K562 (cell line): Measurements from ENCODE around the gene MEAF6. TPM values are rescaled to one million over a fixed set of nuclear protein-coding genes. Genes with fewer than 3 reads are reported as not detected.

Experiments
- BHLHE40 ChIP-seq: IDR thresholded peaks from 2 replicates; pipeline ENCODE4 v1.6.1; 2011; ENCODE audit warnings: low read length, improper control_type of control experiment
- CHCHD3 ChIP-seq: fragments of 250-450 bp; sonication (Bioruptor Pico); IDR thresholded peaks from 2 replicates; pipeline ENCODE4 v2.1.2; 2022; ENCODE audit warnings: mild to moderate bottlenecking
- EP300 ChIP-seq: IDR thresholded peaks from 2 replicates; pipeline ENCODE4 v1.6.1; 2012; ENCODE audit warnings: low read length, improper control_type of control experiment
- JUN ChIP-seq, 2 experiments: sonication (generic) in 1 of 2; formaldehyde crosslinking in 1 of 2; IDR thresholded peaks; 2 replicates each; pipeline versions ENCODE4 v1.6.1 to v1.8.0; 2012 to 2022; ENCODE audit warnings: borderline replicate concordance in 2 of 2, mild to moderate bottlenecking in 2 of 2, improper control_type of control experiment in 1 of 2, low read depth in 1 of 2, low read length in 1 of 2, missing genetic modification reagents in 1 of 2
- KLF16 ChIP-seq: IDR thresholded peaks from 2 replicates; pipeline ENCODE4 v1.6.1; 2016; ENCODE audit warnings: antibody characterized with exemption
- MCM3 ChIP-seq: fragments of 450-650 bp; IDR thresholded peaks from 2 replicates; pipeline ENCODE4 v1.6.1; 2016
- MTA3 ChIP-seq: fragments of 450-650 bp; formaldehyde crosslinking; IDR thresholded peaks from 2 replicates; pipeline ENCODE4 v1.6.1; 2017; ENCODE audit warnings: mild to moderate bottlenecking, borderline replicate concordance
- NBN ChIP-seq: fragments of 450-650 bp; IDR thresholded peaks from 2 replicates; pipeline ENCODE4 v1.6.1; 2016; ENCODE audit warnings: low read depth, mild to moderate bottlenecking
- PHB2 ChIP-seq: fragments of 450-650 bp; IDR thresholded peaks from 2 replicates; pipeline ENCODE4 v1.6.1; 2017; ENCODE audit warnings: low read depth
- POLR2H ChIP-seq: IDR thresholded peaks from 2 replicates; pipeline ENCODE4 v1.6.1; 2016; ENCODE audit warnings: missing genetic modification characterization, low read depth, mild to moderate bottlenecking, control low read depth, missing compliant biosample characterization, moderate library complexity
- POLR3G ChIP-seq: IDR thresholded peaks from 2 replicates; pipeline ENCODE4 v1.6.1; 2011; ENCODE audit not compliant: insufficient read length, insufficient replicate concordance; ENCODE audit errors: extremely low read depth
- RBBP5 ChIP-seq: fragments of 200-600 bp; sonication (generic); IDR thresholded peaks from 2 replicates; pipeline ENCODE4 v1.6.1; 2012; ENCODE audit warnings: borderline replicate concordance, mild to moderate bottlenecking, low read length, control low read depth, inconsistent platforms; ENCODE audit not compliant: insufficient read depth, poor library complexity, severe bottlenecking
- SMAD4 ChIP-seq: fragments of 250-450 bp; sonication (Bioruptor Pico); conservative IDR thresholded peaks from 2 replicates; pipeline ENCODE4 v1.8.0; 2021; ENCODE audit warnings: inconsistent platforms, mild to moderate bottlenecking, moderate library complexity
- TEAD4 ChIP-seq, 2 experiments: sonication (generic) in 1 of 2; formaldehyde crosslinking in 1 of 2; IDR thresholded peaks; 2 replicates each; pipeline versions ENCODE4 v1.6.1 to v1.8.0; 2012 to 2022; ENCODE audit warnings: borderline replicate concordance in 1 of 2, inconsistent platforms in 1 of 2, low read length in 1 of 2, mild to moderate bottlenecking in 1 of 2, missing genetic modification reagents in 1 of 2
- ZFP1 ChIP-seq: fragments of 450-650 bp; formaldehyde crosslinking; IDR thresholded peaks from 2 replicates; pipeline ENCODE4 v1.4.0; 2020; ENCODE audit warnings: mild to moderate bottlenecking, mixed read lengths
- ZFPM2 ChIP-seq: fragments of 250-450 bp; sonication (Bioruptor Pico); IDR thresholded peaks from 2 replicates; pipeline ENCODE4 v1.5.1; 2022; ENCODE audit warnings: mild to moderate bottlenecking
- ZNF764 ChIP-seq: fragments of 250-450 bp; sonication (Bioruptor Pico); IDR thresholded peaks from 2 replicates; pipeline ENCODE4 v1.4.0; 2020; ENCODE audit warnings: low read depth, mild to moderate bottlenecking, moderate library complexity
- ZNF766 ChIP-seq: fragments of 200-800 bp; sonication (Bioruptor generic); conservative IDR thresholded peaks from 2 replicates; pipeline ENCODE4 v1.6.1; 2016; ENCODE audit warnings: missing genetic modification characterization, missing compliant biosample characterization
- polyA plus RNA-seq, 8 experiments: library from polyadenylated mRNA; depleted of rRNA in 4 of 8; stranded (reverse) in 5 of 8; unstranded in 3 of 8; fragments of >200 nt; fragmentation: Nextera tagmentation in 2 of 8; fragmentation: Illumina TruSeq in 1 of 8; extraction: Ambion mirVana in 2 of 8; extraction: Trizol in 1 of 8; gene quantifications; 2 replicates each; pipeline versions ENCODE4 v1.2.1 to v1.2.3, GENCODE V29; 2011 to 2014; ENCODE audit warnings: inconsistent platforms in 1 of 8, missing spikeins in 1 of 8
- total RNA-seq, 7 experiments: library from RNA; depleted of rRNA in 6 of 7; stranded (reverse); fragments of >200 nt in 6 of 7; fragmentation: Illumina TruSeq in 2 of 7; extraction: Trizol in 2 of 7; gene quantifications; 2 replicates each; pipeline versions ENCODE4 v1.2.1 to v1.2.3, GENCODE V29; 2011 to 2021; ENCODE audit warnings: low replicate concordance in 1 of 7
- TF ChIP-seq, protein P1 (sequence below): fragments of 450-650 bp; formaldehyde crosslinking; IDR thresholded peaks from 2 replicates; pipeline ENCODE4 v1.4.0; 2022; ENCODE audit warnings: missing genetic modification characterization
- TF ChIP-seq, protein P2 (sequence below): fragments of 150-350 bp; conservative IDR thresholded peaks from 2 replicates; pipeline ENCODE4 v1.6.1; 2014; ENCODE audit warnings: low read length
- TF ChIP-seq, protein P3 (sequence below): fragments of 450-650 bp; IDR thresholded peaks from 2 replicates; pipeline ENCODE4 v1.7.0; 2016; ENCODE audit warnings: borderline replicate concordance
- TF ChIP-seq, protein P4 (sequence below), 2 experiments: IDR thresholded peaks; 2 replicates each; pipeline ENCODE4 v1.6.1; 2011; ENCODE audit warnings: borderline replicate concordance in 1 of 2, control low read depth in 1 of 2, low read depth in 1 of 2, low read length in 1 of 2, mild to moderate bottlenecking in 1 of 2, mixed read lengths in 1 of 2, moderate library complexity in 1 of 2; ENCODE audit not compliant: insufficient read depth in 1 of 2, insufficient read length in 1 of 2, poor library complexity in 1 of 2, severe bottlenecking in 1 of 2; ENCODE audit errors: extremely low read depth in 1 of 2

MEAF6 gene
- total and polyA plus RNA-seq, 9 of the 15 experiments (the other 6 are each of a cell fraction or from before 2014, with no cell fraction given): 55.0 to 151 (median 92.3) TPM

GRCh38 chr1:37562984-37563383 is 48.4 kb upstream of the MEAF6 start (continued):
- TF ChIP-seq EP300: peak; percentile 81
- TF ChIP-seq CHCHD3 (CRISPR knock-in tag): no peak
- TF ChIP-seq, protein P1, sequence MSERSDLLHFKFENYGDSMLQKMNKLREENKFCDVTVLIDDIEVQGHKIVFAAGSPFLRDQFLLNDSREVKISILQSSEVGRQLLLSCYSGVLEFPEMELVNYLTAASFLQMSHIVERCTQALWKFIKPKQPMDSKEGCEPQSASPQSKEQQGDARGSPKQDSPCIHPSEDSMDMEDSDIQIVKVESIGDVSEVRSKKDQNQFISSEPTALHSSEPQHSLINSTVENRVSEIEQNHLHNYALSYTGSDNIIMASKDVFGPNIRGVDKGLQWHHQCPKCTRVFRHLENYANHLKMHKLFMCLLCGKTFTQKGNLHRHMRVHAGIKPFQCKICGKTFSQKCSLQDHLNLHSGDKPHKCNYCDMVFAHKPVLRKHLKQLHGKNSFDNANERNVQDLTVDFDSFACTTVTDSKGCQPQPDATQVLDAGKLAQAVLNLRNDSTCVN (CRISPR knock-in tag): no peak
- TF ChIP-seq, protein P2, sequence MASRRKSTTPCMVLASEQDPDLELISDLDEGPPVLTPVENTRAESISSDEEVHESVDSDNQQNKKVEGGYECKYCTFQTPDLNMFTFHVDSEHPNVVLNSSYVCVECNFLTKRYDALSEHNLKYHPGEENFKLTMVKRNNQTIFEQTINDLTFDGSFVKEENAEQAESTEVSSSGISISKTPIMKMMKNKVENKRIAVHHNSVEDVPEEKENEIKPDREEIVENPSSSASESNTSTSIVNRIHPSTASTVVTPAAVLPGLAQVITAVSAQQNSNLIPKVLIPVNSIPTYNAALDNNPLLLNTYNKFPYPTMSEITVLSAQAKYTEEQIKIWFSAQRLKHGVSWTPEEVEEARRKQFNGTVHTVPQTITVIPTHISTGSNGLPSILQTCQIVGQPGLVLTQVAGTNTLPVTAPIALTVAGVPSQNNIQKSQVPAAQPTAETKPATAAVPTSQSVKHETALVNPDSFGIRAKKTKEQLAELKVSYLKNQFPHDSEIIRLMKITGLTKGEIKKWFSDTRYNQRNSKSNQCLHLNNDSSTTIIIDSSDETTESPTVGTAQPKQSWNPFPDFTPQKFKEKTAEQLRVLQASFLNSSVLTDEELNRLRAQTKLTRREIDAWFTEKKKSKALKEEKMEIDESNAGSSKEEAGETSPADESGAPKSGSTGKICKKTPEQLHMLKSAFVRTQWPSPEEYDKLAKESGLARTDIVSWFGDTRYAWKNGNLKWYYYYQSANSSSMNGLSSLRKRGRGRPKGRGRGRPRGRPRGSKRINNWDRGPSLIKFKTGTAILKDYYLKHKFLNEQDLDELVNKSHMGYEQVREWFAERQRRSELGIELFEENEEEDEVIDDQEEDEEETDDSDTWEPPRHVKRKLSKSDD: no peak
- TF ChIP-seq POLR3G: no peak
- TF ChIP-seq MTA3: no peak; the same call in 1 of the 2 replicates
- 0 out of 2 replicates have a peak, but pooled peaks have one; percentile 39 for TF ChIP-seq NBN
- TF ChIP-seq ZNF764 (CRISPR knock-in tag): no peak
- TF ChIP-seq JUN (IDR thresholded peaks at IDR 0.05; ENCODE audit: borderline replicate concordance, low read depth, low read length): no peak
- no peak for TF ChIP-seq JUN (CRISPR knock-in tag; IDR thresholded peaks at IDR 0.05; ENCODE audit: borderline replicate concordance)
- TF ChIP-seq SMAD4: peak; percentile 98
- no peak for TF ChIP-seq MCM3
- peak; percentile 55; the same call in 1 of the 2 replicates for TF ChIP-seq ZNF766 (CRISPR knock-in tag)
- no peak for TF ChIP-seq ZFP1
- no peak for TF ChIP-seq RBBP5
- TF ChIP-seq, protein P3, sequence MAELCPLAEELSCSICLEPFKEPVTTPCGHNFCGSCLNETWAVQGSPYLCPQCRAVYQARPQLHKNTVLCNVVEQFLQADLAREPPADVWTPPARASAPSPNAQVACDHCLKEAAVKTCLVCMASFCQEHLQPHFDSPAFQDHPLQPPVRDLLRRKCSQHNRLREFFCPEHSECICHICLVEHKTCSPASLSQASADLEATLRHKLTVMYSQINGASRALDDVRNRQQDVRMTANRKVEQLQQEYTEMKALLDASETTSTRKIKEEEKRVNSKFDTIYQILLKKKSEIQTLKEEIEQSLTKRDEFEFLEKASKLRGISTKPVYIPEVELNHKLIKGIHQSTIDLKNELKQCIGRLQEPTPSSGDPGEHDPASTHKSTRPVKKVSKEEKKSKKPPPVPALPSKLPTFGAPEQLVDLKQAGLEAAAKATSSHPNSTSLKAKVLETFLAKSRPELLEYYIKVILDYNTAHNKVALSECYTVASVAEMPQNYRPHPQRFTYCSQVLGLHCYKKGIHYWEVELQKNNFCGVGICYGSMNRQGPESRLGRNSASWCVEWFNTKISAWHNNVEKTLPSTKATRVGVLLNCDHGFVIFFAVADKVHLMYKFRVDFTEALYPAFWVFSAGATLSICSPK: no peak
- no peak for TF ChIP-seq POLR2H (tag)
- peak; percentile 67; the same call in 1 of the 2 replicates for TF ChIP-seq KLF16
- no peak for TF ChIP-seq ZFPM2 (CRISPR knock-in tag)
- TF ChIP-seq BHLHE40: no peak
- TF ChIP-seq, protein P4, sequence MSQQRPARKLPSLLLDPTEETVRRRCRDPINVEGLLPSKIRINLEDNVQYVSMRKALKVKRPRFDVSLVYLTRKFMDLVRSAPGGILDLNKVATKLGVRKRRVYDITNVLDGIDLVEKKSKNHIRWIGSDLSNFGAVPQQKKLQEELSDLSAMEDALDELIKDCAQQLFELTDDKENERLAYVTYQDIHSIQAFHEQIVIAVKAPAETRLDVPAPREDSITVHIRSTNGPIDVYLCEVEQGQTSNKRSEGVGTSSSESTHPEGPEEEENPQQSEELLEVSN (IDR thresholded peaks at IDR 0.05; ENCODE audit: borderline replicate concordance in 1 of 2, extremely low read depth in 1 of 2, insufficient read depth in 1 of 2, insufficient read length in 1 of 2, low read depth in 1 of 2, low read length in 1 of 2, poor library complexity in 1 of 2, severe bottlenecking in 1 of 2): no peak
- peak; percentile 76 for TF ChIP-seq PHB2
- peak; percentile 93 for TF ChIP-seq TEAD4 (IDR thresholded peaks at IDR 0.05; ENCODE audit: low read length)
- no peak for TF ChIP-seq TEAD4 (CRISPR knock-in tag; IDR thresholded peaks at IDR 0.05; ENCODE audit: borderline replicate concordance)
